ENCODE results near the gene VPS13C. TPM values are rescaled to one million over a fixed set of nuclear protein-coding genes. Genes with fewer than 3 reads are reported as not detected.
A peak's percentile ranks its signal among the peaks of the same experiment; 100 is the strongest.

VPS13C gene
- total RNA-seq = 100 to 1,000 TPM in 2 of 8 experiments, 10 to 100 TPM in 6; 31.2 to 166 (median 63.2) TPM

- in situ Hi-C loops (cut with MboI; ENCODE audit: low pct_unique_long_range_greater_than_20kb in 2 of 9, low sequenced_read_pairs in 9 of 9, unreplicated experiment in 9 of 9) = loop anchor here in 1 of 9 experiments (25.0 kb wide), 1 partner anchor 252 kb away; no protein-coding TSS in a partner anchor
- peaks cover 2 to 3% of the 10 kb centered on the region in 2 donors for H3K4me1 ChIP-seq (replicated peaks in 1 of 2)
- WGBS, 10 experiments = 0 to 10% (median 0%) methylated on average over 2 to 32 of the region's 73 CpGs; no CpG with 5 or more reads in 3 of the 10 experiments
- peak within 1 kb of the TSS; percentile 55 to 72 (median 59) for H3K4me3 ChIP-seq
- peak; percentile 84 to 94 (median 93) for ATAC-seq (replicated peaks in 6 of 8)
- H3K27ac ChIP-seq = peak within 1 kb of the TSS; percentile 21 to 69
Observed at GRCh38 chr15:62060113-62060895, at the start of gene VPS13C. VPS13C (minus strand) TSS chr15:62060447; CDS start chr15:62060374, 73 bp downstream.

- 0 to 100% (median 100%) methylated on average over 1 of the region's 1 CpG; no CpG with 5 or more reads in 5 of the 10 experiments for WGBS, 10 experiments
- ATAC-seq (replicated peaks in 6 of 8) = peak in 3 of 8 experiments; percentile 3 to 73 (median 10)
- H3K4me3 ChIP-seq = no peak overlapping the region
- H3K27ac ChIP-seq = no peak overlapping the region
- H3K4me1 ChIP-seq (replicated peaks in 1 of 2) = peaks cover 9 to 14% of the 10 kb centered on the region in 2 donors
- in situ Hi-C loops (cut with MboI; ENCODE audit: low pct_unique_long_range_greater_than_20kb in 2 of 9, low sequenced_read_pairs in 9 of 9, unreplicated experiment in 9 of 9) = no loop called here
Observed at GRCh38 chr15:62109437-62109836, 49.2 kb upstream of the VPS13C start.

- peaks cover 9 to 14% of the 10 kb centered on the region in 2 donors for H3K4me1 ChIP-seq (replicated peaks in 1 of 2)
- no peak overlapping the region for H3K4me3 ChIP-seq
- ATAC-seq (replicated peaks in 6 of 8) = no peak
- 54 to 88% (median 67%) methylated on average over 1 to 2 of the region's 2 CpGs; no CpG with 5 or more reads in 3 of the 10 experiments for WGBS, 10 experiments
- in situ Hi-C loops (cut with MboI; ENCODE audit: low pct_unique_long_range_greater_than_20kb in 2 of 9, low sequenced_read_pairs in 9 of 9, unreplicated experiment in 9 of 9) = no loop called here
- no peak overlapping the region for H3K27ac ChIP-seq
Observed at GRCh38 chr15:62108411-62108810, 48.2 kb upstream of the VPS13C start.

GRCh38 chr15:62107571-62108121 lies 47.4 kb upstream of the VPS13C start:
- peaks cover 9 to 14% of the 10 kb centered on the region in 2 donors for H3K4me1 ChIP-seq (replicated peaks in 1 of 2)
- 50 to 94% (median 83%) methylated on average over 2 of the region's 2 CpGs; no CpG with 5 or more reads in 3 of the 10 experiments for WGBS, 10 experiments
- H3K4me3 ChIP-seq = no peak overlapping the region
- in situ Hi-C loops (cut with MboI; ENCODE audit: low pct_unique_long_range_greater_than_20kb in 2 of 9, low sequenced_read_pairs in 9 of 9, unreplicated experiment in 9 of 9) = no loop called here
- H3K27ac ChIP-seq = no peak overlapping the region
- peak in 2 of 8 experiments; percentile 25 to 35 for ATAC-seq (replicated peaks in 6 of 8)

- no peak for ATAC-seq (replicated peaks in 6 of 8)
- H3K4me1 ChIP-seq (replicated peaks in 1 of 2) = peaks cover 9 to 13% of the 10 kb centered on the region in 2 donors
- in situ Hi-C loops (cut with MboI; ENCODE audit: low pct_unique_long_range_greater_than_20kb in 2 of 9, low sequenced_read_pairs in 9 of 9, unreplicated experiment in 9 of 9) = no loop called here
- H3K27ac ChIP-seq = no peak overlapping the region
- H3K4me3 ChIP-seq = no peak overlapping the region
- 90 to 100% (median 100%) methylated on average over 1 to 3 of the region's 3 CpGs; no CpG with 5 or more reads in 2 of the 10 experiments for WGBS, 10 experiments
Observed at GRCh38 chr15:62106096-62106495, 45.8 kb upstream of the VPS13C start.

GRCh38 chr15:62105266-62105665 lies 45.0 kb upstream of the VPS13C start:
- no peak overlapping the region for H3K4me3 ChIP-seq
- in situ Hi-C loops (cut with MboI; ENCODE audit: low pct_unique_long_range_greater_than_20kb in 2 of 9, low sequenced_read_pairs in 9 of 9, unreplicated experiment in 9 of 9) = no loop called here
- H3K4me1 ChIP-seq (replicated peaks in 1 of 2) = peaks cover 5% of the 10 kb centered on the region in 2 donors
- no peak overlapping the region for H3K27ac ChIP-seq
- WGBS, 10 experiments = 86 to 100% (median 93%) methylated on average over 2 to 11 of the region's 11 CpGs; no CpG with 5 or more reads in 1 of the 10 experiments
- no peak for ATAC-seq (replicated peaks in 6 of 8)

- peaks cover under 1% of the 10 kb centered on the region in 2 donors for H3K4me1 ChIP-seq (replicated peaks in 1 of 2)
- no peak overlapping the region for H3K4me3 ChIP-seq
- WGBS, 10 experiments = 29 to 100% (median 79%) methylated on average over 1 to 5 of the region's 5 CpGs; no CpG with 5 or more reads in 1 of the 10 experiments
- ATAC-seq (replicated peaks in 6 of 8) = no peak
- no peak overlapping the region for H3K27ac ChIP-seq
- in situ Hi-C loops (cut with MboI; ENCODE audit: low pct_unique_long_range_greater_than_20kb in 2 of 9, low sequenced_read_pairs in 9 of 9, unreplicated experiment in 9 of 9) = no loop called here
Observed at GRCh38 chr15:62104846-62105245, 44.6 kb upstream of the VPS13C start.

- Histone ChIP-seq H3K4me1 (replicated peaks in 1 of 2) (no peaks in the 10 kb centered on the region), H3K4me3 (no peak overlapping the region), H3K27ac (no peak overlapping the region)
- WGBS, 10 experiments = 21 to 100% (median 64%) methylated on average over 1 to 3 of the region's 3 CpGs; no CpG with 5 or more reads in 2 of the 10 experiments
- ATAC-seq (replicated peaks in 6 of 8) = no peak
- in situ Hi-C loops (cut with MboI; ENCODE audit: low pct_unique_long_range_greater_than_20kb in 2 of 9, low sequenced_read_pairs in 9 of 9, unreplicated experiment in 9 of 9) = no loop called here
Observed at GRCh38 chr15:62104401-62104800, 44.2 kb upstream of the VPS13C start.

GRCh38 chr15:62103431-62103830 lies 43.2 kb upstream of the VPS13C start:
- ATAC-seq (replicated peaks in 6 of 8) = no peak
- in situ Hi-C loops (cut with MboI; ENCODE audit: low pct_unique_long_range_greater_than_20kb in 2 of 9, low sequenced_read_pairs in 9 of 9, unreplicated experiment in 9 of 9) = no loop called here
- Histone ChIP-seq H3K4me1 (replicated peaks in 1 of 2) (no peaks in the 10 kb centered on the region), H3K4me3 (no peak overlapping the region), H3K27ac (no peak overlapping the region)
- 19 to 100% (median 62%) methylated on average over 1 to 5 of the region's 7 CpGs; no CpG with 5 or more reads in 2 of the 10 experiments for WGBS, 10 experiments

- 2 to 87% (median 66%) methylated on average over 2 to 7 of the region's 7 CpGs; no CpG with 5 or more reads in 1 of the 10 experiments for WGBS, 10 experiments
- Histone ChIP-seq H3K4me1 (replicated peaks in 1 of 2) (no peaks in the 10 kb centered on the region), H3K27ac (no peak overlapping the region), H3K4me3 (no peak overlapping the region)
- in situ Hi-C loops (cut with MboI; ENCODE audit: low pct_unique_long_range_greater_than_20kb in 2 of 9, low sequenced_read_pairs in 9 of 9, unreplicated experiment in 9 of 9) = no loop called here
- peak in 4 of 8 experiments; percentile 74 to 94 (median 88) for ATAC-seq (replicated peaks in 6 of 8)
Observed at GRCh38 chr15:62099094-62099601, 38.9 kb upstream of the VPS13C start.

GRCh38 chr15:62094388-62094787 lies 34.1 kb upstream of the VPS13C start:
- 64 to 100% (median 80%) methylated on average over 1 to 5 of the region's 7 CpGs; no CpG with 5 or more reads in 2 of the 10 experiments for WGBS, 10 experiments
- Histone ChIP-seq H3K4me1 (replicated peaks in 1 of 2) (no peaks in the 10 kb centered on the region), H3K27ac (no peak overlapping the region), H3K4me3 (no peak overlapping the region)
- ATAC-seq (replicated peaks in 6 of 8) = peak in 1 of 8 experiments; percentile 32
- in situ Hi-C loops (cut with MboI; ENCODE audit: low pct_unique_long_range_greater_than_20kb in 2 of 9, low sequenced_read_pairs in 9 of 9, unreplicated experiment in 9 of 9) = no loop called here

- in situ Hi-C loops (cut with MboI; ENCODE audit: low pct_unique_long_range_greater_than_20kb in 2 of 9, low sequenced_read_pairs in 9 of 9, unreplicated experiment in 9 of 9) = no loop called here
- no peaks in the 10 kb centered on the region for H3K4me1 ChIP-seq (replicated peaks in 1 of 2)
- H3K4me3 ChIP-seq = no peak overlapping the region
- peak in 3 of 8 experiments; percentile 53 to 67 (median 59) for ATAC-seq (replicated peaks in 6 of 8)
- H3K27ac ChIP-seq = no peak overlapping the region
- WGBS, 10 experiments = 52 to 86% (median 74%) methylated on average over 1 to 5 of the region's 5 CpGs; no CpG with 5 or more reads in 1 of the 10 experiments
Observed at GRCh38 chr15:62093809-62094208, 33.6 kb upstream of the VPS13C start.

GRCh38 chr15:62090988-62091387 lies 30.7 kb upstream of the VPS13C start:
- in situ Hi-C loops (cut with MboI; ENCODE audit: low pct_unique_long_range_greater_than_20kb in 2 of 9, low sequenced_read_pairs in 9 of 9, unreplicated experiment in 9 of 9) = no loop called here
- no peak for ATAC-seq (replicated peaks in 6 of 8)
- 12 to 100% (median 77%) methylated on average over 2 to 7 of the region's 7 CpGs; no CpG with 5 or more reads in 1 of the 10 experiments for WGBS, 10 experiments
- Histone ChIP-seq H3K4me3 (no peak overlapping the region), H3K4me1 (replicated peaks in 1 of 2) (peaks cover 0 to 4% of the 10 kb centered on the region in 2 donors), H3K27ac (no peak overlapping the region)
